Astrocyte of the spinal cord (primary cell): ENCODE results near the gene ATOH7.

ENCODE experiments used
- DNase-seq: peaks from one replicate; pipeline ENCODE4 v3.0.0; 2011; ENCODE audit warnings: low read depth, low spot score
- H3K4me3 ChIP-seq: 2 replicates; pipeline ENCODE4 v1.5.1; 2011; ENCODE audit warnings: low read depth, mild to moderate bottlenecking, low read length, moderate library complexity
- in situ Hi-C: cut with HindIII; loops from 2 replicates; pipeline ENCODE4 v1.10.0; 2017; ENCODE audit warnings: low sequenced_read_pairs
- TF ChIP-seq, protein P1 (sequence below): IDR thresholded peaks from 2 replicates; pipeline ENCODE4 v1.5.1; 2012; ENCODE audit warnings: low read depth, mild to moderate bottlenecking, low read length, inconsistent platforms

The ATOH7 gene

DNA sequence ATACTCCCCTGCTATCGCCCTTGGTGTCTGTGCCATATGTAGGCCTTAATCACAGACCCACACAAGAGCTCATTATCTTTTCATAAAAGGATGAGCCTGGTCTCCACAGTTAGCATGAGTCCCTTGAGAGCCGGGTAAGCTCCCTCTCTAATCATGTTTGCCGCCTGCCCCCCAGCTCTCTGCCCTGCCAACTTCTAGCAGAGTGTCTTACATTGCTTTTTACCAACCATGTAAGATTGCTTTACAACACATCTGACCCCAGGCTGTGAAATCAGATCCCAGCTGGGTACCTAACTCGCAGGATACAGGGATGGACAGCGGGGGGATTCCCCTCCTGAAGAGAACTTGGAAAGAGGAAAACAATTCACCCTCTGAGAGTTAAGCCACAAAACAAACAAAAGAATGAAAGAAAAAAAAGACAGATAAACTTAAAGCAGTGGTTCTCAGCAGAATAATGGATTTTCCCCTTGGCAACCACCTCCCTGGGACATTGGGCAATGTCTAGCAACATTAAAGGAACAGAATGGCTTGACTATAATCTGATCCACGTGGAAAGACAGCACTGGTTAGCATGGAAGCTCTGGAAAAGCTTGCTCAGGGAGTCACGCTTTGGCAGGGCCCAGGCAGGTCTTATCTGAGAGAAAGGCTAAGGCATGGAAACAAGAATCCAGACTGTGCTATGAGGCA, 39.4 kb upstream of the ATOH7 start:
- TF ChIP-seq, protein P1, sequence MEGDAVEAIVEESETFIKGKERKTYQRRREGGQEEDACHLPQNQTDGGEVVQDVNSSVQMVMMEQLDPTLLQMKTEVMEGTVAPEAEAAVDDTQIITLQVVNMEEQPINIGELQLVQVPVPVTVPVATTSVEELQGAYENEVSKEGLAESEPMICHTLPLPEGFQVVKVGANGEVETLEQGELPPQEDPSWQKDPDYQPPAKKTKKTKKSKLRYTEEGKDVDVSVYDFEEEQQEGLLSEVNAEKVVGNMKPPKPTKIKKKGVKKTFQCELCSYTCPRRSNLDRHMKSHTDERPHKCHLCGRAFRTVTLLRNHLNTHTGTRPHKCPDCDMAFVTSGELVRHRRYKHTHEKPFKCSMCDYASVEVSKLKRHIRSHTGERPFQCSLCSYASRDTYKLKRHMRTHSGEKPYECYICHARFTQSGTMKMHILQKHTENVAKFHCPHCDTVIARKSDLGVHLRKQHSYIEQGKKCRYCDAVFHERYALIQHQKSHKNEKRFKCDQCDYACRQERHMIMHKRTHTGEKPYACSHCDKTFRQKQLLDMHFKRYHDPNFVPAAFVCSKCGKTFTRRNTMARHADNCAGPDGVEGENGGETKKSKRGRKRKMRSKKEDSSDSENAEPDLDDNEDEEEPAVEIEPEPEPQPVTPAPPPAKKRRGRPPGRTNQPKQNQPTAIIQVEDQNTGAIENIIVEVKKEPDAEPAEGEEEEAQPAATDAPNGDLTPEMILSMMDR: no peak
- in situ Hi-C loops: no loop called here

DNA sequence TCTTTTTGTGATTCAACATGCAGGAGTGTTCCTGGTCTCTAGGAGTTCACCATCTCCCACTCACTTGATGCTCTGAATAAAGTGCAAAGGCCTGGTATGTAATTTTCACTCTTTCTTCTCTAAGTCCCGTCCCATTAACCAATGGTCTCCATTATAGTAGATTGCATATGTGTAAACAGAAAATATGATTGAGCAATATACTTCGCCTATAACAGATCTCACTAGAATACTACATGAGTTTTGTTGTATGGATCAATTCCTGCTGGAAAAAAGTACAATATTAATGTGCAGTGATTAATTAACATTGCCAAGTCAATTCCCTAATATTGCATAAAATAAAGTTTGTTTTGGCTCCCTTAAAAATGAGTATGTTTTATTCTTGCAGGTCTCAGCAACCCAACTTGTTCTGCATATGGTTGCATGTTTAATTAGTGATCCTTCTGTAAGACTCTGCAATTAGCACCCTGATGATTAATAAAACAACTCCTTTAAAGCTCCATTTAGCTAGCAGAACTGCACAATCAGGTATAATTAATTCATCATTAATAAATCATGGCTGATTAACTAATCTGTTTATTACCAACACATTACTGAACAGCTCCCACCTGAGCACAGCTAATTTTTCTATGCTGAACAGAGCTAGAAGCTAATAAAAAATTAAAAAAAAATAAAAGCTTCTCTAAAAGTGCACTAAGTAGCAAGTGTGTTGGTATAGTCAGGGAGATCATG, 37.8 kb upstream of the ATOH7 start:
- in situ Hi-C loops: no loop called here
- TF ChIP-seq, protein P1: no peak
- no peak for DNase-seq
- H3K4me3 ChIP-seq: no peak overlapping the region

More for the DNA sequence above, 39.4 kb upstream of the ATOH7 start:
- DNase-seq: peak; percentile 36
- no peak overlapping the region for H3K4me3 ChIP-seq

GRCh38 chr10:68261132-68261856, 29.4 kb upstream of the ATOH7 start:
- no peak for DNase-seq
- no peak overlapping the region for H3K4me3 ChIP-seq
- in situ Hi-C loops: no loop called here
- TF ChIP-seq, protein P1: no peak

- TF ChIP-seq, protein P1: no peak
- no peak for DNase-seq
- in situ Hi-C loops: no loop called here
- H3K4me3 ChIP-seq: no peak overlapping the region
Measured at GRCh38 chr10:68253346-68253745, 21.4 kb upstream of the ATOH7 start.

- DNase-seq: no peak
- no peak overlapping the region for H3K4me3 ChIP-seq
- in situ Hi-C loops: no loop called here
- TF ChIP-seq, protein P1: no peak
Measured at GRCh38 chr10:68251625-68252495, 19.9 kb upstream of the ATOH7 start.

GRCh38 chr10:68251151-68251550, 19.2 kb upstream of the ATOH7 start:
- no peak for DNase-seq
- in situ Hi-C loops: no loop called here
- no peak overlapping the region for H3K4me3 ChIP-seq
- TF ChIP-seq, protein P1: no peak
